HUES48 (cell line): ENCODE measurements around the gene SLC22A15.

ENCODE experiments used
- H3K27ac ChIP-seq: one replicate; pipeline ENCODE4 v1.7.0; 2013; ENCODE audit warnings: low read depth, low read length, inconsistent platforms
- H3K27me3 ChIP-seq: 2 replicates; pipeline ENCODE4 v1.6.1; 2013; ENCODE audit warnings: mild to moderate bottlenecking, low read length; ENCODE audit not compliant: control insufficient read depth, insufficient read depth
- H3K36me3 ChIP-seq: 2 replicates; pipeline ENCODE4 v1.6.1; 2013; ENCODE audit warnings: low read length; ENCODE audit not compliant: control insufficient read depth, insufficient read depth
- H3K4me1 ChIP-seq: 2 replicates; pipeline ENCODE4 v1.6.1; 2013; ENCODE audit warnings: mild to moderate bottlenecking, low read length; ENCODE audit not compliant: control insufficient read depth, insufficient read depth
- H3K4me3 ChIP-seq: 2 replicates; pipeline ENCODE4 v1.5.1; 2013; ENCODE audit warnings: mild to moderate bottlenecking, low read depth, low read length
- H3K9ac ChIP-seq: 2 replicates; pipeline ENCODE4 v1.6.1; 2013; ENCODE audit warnings: mild to moderate bottlenecking, low read depth, low read length, moderate library complexity
- H3K9me3 ChIP-seq: 2 replicates; pipeline ENCODE4 v1.6.1; 2013; ENCODE audit warnings: low read length; ENCODE audit not compliant: control insufficient read depth, insufficient read depth

SLC22A15 gene

DNA sequence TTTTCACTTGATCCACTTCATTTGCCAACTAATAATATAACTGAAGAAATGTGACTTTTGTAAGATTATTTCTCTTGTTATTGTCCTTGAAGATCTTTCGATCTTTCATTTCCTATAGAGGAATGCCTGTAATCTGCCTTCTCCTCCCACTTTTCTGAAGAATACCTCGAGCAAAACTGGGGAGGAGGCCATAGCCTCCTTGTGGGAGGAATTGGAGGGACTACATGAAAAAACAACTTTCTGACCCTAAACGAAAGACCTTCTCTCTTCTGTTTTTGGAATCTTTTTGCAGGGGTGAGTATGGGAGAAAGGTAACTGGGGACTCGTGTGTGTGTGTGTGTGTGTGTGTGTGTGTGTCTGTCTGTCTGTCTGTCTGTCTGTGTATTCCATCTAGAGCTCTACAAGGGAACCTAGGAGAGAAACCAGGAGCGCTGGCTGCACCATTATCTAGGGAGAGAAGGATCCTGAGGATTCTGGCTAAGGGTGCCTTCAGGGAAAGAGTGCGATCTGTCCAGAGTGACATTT, 102.4 kb downstream of the SLC22A15 start:
- Histone ChIP-seq H3K9me3 (no peaks in the 10 kb centered on the region), H3K27ac (no peak overlapping the region), H3K36me3 (no peaks in the 10 kb centered on the region), H3K27me3 (no peaks in the 10 kb centered on the region), H3K4me1 (no peaks in the 10 kb centered on the region), H3K4me3 (no peak overlapping the region), H3K9ac (no peak overlapping the region)

DNA sequence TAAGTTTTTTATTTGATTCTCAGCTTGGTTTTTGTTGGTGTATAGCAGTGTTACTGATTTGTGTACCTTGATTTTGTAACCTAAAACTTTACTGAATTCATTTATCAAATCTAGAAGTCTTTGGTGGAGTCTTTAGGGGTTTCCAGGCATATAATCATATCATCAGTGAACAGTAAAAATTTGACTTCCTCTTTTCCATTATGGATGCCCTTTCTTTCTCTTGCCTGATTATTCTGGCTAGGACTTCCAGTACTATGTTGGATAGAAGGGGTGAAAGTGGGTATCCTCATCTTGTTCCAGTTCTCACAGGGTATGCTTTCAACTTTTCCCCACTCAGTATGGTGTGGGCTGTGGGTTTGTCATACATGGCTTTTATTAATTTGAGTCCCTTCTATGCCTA, 111.3 kb downstream of the SLC22A15 start:
- H3K4me3 ChIP-seq = no peak overlapping the region
- no peaks in the 10 kb centered on the region for H3K4me1 ChIP-seq
- no peak overlapping the region for H3K27ac ChIP-seq
- no peaks in the 10 kb centered on the region; the same call in 1 of the 2 replicates for H3K9me3 ChIP-seq
- no peak overlapping the region for H3K9ac ChIP-seq
- no peaks in the 10 kb centered on the region for H3K27me3 ChIP-seq
- H3K36me3 ChIP-seq = no peaks in the 10 kb centered on the region

DNA sequence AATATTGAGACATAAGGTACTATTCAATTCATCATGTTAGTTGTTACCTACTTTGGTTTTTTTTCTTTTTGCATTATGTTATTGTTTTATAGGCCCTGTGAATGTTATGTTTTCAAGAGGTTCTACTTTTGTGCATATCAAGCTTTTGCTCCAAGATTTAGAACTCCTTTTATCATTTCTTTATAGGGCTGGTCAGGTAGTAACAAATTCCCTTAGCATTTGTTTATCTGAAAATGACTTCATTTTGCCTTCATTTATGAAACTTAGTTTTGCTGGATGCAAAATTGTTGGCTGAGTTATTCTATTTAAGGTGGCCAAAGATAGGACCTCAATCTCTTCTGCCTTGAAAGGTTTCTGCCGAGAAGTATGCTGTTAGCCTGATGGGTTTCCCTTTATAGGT, 113.6 kb downstream of the SLC22A15 start:
- H3K36me3 ChIP-seq = no peaks in the 10 kb centered on the region

DNA sequence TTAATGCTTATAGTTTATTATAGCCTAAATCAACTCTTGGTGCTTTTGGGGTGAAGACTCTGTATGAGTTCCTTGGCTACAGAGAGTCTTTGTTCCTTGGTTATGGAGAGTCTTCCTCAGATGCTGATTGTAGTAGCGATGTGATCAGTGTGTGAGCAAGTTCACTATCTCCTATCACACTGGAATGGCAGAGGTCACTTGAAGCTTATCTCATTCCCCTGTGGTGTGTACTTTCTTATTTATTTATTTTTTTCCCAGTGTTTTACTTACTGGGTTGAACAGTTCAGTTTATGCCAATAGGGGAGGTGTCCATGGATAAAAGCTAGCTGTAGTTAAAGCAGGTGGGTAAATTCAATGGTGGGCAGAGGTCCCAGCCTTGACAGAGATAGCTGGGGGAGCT, 114.8 kb downstream of the SLC22A15 start:
- no peak overlapping the region for H3K9ac ChIP-seq
- no peaks in the 10 kb centered on the region for H3K4me1 ChIP-seq
- H3K27ac ChIP-seq = no peak overlapping the region
- no peak overlapping the region for H3K4me3 ChIP-seq
- H3K27me3 ChIP-seq = no peaks in the 10 kb centered on the region
- H3K9me3 ChIP-seq = peaks cover 4% of the 10 kb centered on the region
- no peaks in the 10 kb centered on the region for H3K36me3 ChIP-seq

More for the DNA sequence above, 113.6 kb downstream of the SLC22A15 start:
- no peaks in the 10 kb centered on the region for H3K27me3 ChIP-seq
- no peak overlapping the region for H3K27ac ChIP-seq
- H3K9me3 ChIP-seq = no peaks in the 10 kb centered on the region; the same call in 1 of the 2 replicates
- no peak overlapping the region for H3K9ac ChIP-seq
- H3K4me3 ChIP-seq = no peak overlapping the region
- H3K4me1 ChIP-seq = no peaks in the 10 kb centered on the region

DNA sequence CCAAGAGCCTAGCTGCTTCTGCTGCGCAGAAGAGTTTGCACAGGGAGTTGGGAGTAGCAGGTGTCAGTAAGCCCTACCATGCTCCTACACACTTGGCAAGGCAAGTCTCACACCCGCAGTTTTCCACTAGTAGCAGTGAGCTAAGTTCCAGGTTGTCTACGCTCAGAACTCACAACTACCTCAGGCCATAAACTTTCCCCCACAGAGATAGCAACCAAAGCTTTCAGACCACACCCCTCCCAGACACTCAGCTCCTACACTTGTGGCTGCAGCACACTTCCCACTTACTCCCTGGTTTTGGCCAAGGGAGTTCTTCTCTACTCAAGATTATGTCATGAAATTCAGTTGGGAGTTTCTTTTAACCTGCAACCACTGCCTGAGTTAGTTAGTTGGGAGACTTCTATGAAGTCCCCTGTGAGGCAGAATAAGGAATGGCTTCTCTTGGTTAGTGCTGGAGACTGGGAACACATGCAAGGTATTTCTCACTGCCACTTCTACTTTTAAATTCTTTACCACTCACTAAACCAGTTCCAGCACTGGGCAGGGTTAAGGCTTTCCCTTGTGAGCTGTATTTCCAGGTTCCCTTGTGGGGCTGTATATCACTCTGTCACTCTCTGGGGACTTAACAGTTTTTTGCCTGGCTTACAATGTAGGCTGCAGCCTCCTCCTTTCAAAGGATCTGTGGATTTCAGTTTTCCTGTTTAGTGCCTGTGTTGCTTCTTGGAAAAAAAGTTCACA, 116.6 kb downstream of the SLC22A15 start:
- H3K27me3 ChIP-seq = no peaks in the 10 kb centered on the region
- no peak overlapping the region for H3K9ac ChIP-seq
- no peak overlapping the region for H3K4me3 ChIP-seq
- H3K4me1 ChIP-seq = no peaks in the 10 kb centered on the region
- H3K27ac ChIP-seq = no peak overlapping the region
- H3K36me3 ChIP-seq = no peaks in the 10 kb centered on the region
- peaks cover 4% of the 10 kb centered on the region for H3K9me3 ChIP-seq

DNA sequence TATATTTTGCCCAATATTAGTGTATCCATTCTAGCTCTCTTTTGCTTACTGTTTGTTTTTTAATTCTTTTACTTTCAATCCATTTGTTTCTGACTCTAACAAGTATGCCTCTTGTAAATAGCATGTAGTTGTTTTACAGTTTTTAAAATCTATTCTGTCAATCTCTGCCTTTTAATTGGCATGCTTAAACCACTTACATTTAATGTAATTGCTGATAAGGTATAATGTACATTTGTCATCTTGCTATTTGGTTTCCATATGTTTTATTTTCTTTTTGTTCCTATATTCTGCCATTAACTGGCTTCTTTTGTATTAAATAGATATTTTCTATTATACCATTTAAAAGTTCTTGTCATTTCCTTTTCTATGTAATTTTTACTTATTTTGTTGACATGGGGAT, 118.7 kb downstream of the SLC22A15 start:
- Histone ChIP-seq H3K4me3 (no peak overlapping the region), H3K9me3 (peaks cover 4% of the 10 kb centered on the region), H3K27me3 (no peaks in the 10 kb centered on the region), H3K27ac (no peak overlapping the region), H3K9ac (no peak overlapping the region), H3K4me1 (no peaks in the 10 kb centered on the region), H3K36me3 (no peaks in the 10 kb centered on the region)

DNA sequence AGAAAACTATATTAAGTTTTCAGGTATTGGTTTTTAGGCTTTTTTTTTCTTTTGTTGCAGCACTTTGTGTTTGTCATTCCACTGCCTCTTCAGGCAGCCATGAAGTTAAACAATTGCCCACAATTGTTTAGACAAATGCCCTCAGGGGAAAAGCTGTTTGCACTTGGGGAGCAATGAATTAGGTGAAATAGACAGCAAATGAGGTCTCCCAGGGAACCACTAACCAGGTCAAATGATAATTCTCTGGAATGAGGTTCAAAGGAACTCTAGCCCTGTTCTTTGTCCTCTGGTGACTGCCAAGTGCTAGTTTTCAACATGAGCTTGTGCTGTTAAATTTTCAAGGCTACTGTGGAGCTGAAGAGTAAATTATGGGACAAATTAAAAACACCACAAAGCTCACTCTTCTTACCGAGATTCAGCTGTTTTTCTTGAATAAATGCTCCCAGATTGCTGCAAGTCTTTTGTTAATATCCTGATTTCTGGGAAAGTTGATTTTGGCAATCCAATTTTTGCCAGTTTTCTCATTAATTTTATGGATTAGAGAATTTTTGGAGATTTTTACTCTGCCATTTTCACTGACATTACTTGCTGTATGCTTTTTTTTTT, 119.8 kb downstream of the SLC22A15 start:
- H3K27me3 ChIP-seq = no peaks in the 10 kb centered on the region
- H3K9me3 ChIP-seq = peaks cover 4% of the 10 kb centered on the region

DNA sequence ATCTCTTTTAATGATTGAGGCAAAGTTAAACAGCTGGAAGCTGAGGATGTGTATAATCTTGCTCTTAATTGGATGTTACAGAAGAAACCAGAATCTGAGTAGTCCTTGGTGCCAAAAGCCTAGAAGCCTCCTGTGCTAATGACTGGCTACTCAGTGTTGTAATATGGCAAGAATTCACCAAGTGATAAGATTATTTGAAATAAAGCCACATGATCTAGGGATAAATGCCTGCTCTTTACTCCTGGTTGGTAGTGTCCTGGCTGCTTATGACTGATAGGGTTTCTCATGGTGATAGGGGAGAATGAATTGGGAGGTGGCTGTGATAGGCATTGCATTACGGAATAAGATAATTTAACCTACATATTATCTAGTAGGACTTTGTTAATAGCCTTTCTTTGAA, 121.3 kb downstream of the SLC22A15 start:
- Histone ChIP-seq H3K9me3 (peaks cover 4% of the 10 kb centered on the region), H3K27ac (no peak overlapping the region), H3K27me3 (no peaks in the 10 kb centered on the region), H3K4me3 (no peak overlapping the region), H3K9ac (no peak overlapping the region), H3K4me1 (no peaks in the 10 kb centered on the region), H3K36me3 (no peaks in the 10 kb centered on the region)

More for the DNA sequence above, 119.8 kb downstream of the SLC22A15 start:
- H3K27ac ChIP-seq = no peak overlapping the region
- no peak overlapping the region for H3K9ac ChIP-seq
- no peaks in the 10 kb centered on the region for H3K4me1 ChIP-seq
- H3K36me3 ChIP-seq = no peaks in the 10 kb centered on the region
- H3K4me3 ChIP-seq = no peak overlapping the region

DNA sequence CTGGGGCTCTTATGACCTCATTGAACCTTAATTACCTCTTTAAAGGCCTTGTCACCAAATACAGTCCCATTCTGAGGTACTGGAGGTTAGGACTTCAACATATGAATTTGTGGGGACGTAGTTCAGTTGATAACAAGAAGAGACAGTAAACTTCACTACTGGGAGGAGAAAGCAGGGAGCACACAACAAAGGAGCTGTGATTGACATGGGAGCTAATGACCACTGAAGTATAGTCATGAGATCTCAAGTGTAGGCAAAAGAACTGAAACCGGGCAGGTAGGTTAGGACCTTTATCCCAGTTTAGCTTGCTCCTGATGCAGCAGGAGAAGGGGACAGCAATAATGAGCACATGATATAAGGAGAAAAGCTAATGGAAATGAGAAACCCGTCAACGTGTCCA, 123.1 kb downstream of the SLC22A15 start:
- Histone ChIP-seq H3K9ac (no peak overlapping the region), H3K27me3 (no peaks in the 10 kb centered on the region), H3K27ac (no peak overlapping the region), H3K36me3 (no peaks in the 10 kb centered on the region), H3K4me1 (no peaks in the 10 kb centered on the region), H3K9me3 (peaks cover 4% of the 10 kb centered on the region), H3K4me3 (no peak overlapping the region)

DNA sequence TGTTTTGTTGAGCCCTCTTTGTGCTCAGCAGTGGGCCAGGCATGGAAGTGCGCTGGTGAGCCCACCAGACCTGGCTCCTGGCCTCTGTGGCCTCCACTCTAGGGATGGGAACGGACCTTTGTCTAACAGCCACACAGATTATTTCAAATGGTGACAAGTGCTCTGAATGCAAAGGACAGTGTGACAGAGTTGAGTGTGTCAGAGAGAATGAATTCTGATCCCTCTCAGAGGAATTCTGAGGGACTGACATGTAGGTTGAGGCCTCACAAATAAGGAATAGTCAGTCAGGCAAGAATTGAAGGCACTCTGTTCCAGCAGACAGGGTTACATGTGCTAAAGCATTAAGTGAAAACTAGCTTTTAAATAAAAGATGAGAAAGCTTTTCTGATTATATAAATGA, 123.6 kb downstream of the SLC22A15 start:
- no peak overlapping the region for H3K27ac ChIP-seq
- H3K36me3 ChIP-seq = no peaks in the 10 kb centered on the region
- no peaks in the 10 kb centered on the region for H3K4me1 ChIP-seq
- peaks cover 4% of the 10 kb centered on the region for H3K9me3 ChIP-seq
- H3K27me3 ChIP-seq = no peaks in the 10 kb centered on the region
- no peak overlapping the region for H3K4me3 ChIP-seq
- H3K9ac ChIP-seq = no peak overlapping the region

DNA sequence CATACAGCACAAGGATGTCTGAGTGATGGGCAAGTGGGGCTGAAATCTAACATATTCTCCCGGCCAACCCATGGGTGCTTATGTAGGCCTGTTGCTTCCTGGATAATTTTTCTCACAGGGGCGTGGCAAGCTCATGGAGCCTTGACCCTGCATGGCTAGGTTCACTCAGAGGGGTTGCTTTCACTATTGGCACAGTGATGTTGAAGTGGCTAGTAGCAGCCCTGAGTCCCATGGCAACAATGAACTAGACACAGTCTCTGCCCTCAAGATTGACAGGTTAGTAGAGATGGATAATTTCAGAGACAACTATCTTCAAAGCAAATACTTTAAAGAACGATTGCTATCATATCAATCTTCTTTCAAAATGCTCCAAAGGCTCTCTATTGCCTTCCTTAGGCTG, 128.4 kb downstream of the SLC22A15 start:
- Histone ChIP-seq H3K27me3 (no peaks in the 10 kb centered on the region), H3K27ac (no peak overlapping the region), H3K9me3 (no peaks in the 10 kb centered on the region), H3K4me3 (no peak overlapping the region), H3K4me1 (no peaks in the 10 kb centered on the region), H3K9ac (no peak overlapping the region), H3K36me3 (no peaks in the 10 kb centered on the region)
